HepG2 (cell line): ENCODE measurements around the gene NOXO1. TPM values are rescaled to one million over a fixed set of nuclear protein-coding genes. Genes with fewer than 3 reads are reported as not detected.

Experiments used
- CCAR2 ChIP-seq: fragments of 200-400 bp; formaldehyde crosslinking; optimal IDR thresholded peaks from 2 replicates; pipeline ENCODE3; 2018; ENCODE audit warnings: low read depth, mild to moderate bottlenecking, low read length, moderate library complexity
- NR2F1 ChIP-seq, 2 experiments: fragments of 450-650 bp in 1 of 2; formaldehyde crosslinking in 1 of 2; IDR thresholded peaks; 2 replicates each; pipeline versions ENCODE4 v1.5.0 to v1.6.1; 2016 to 2020; ENCODE audit warnings: mild to moderate bottlenecking in 1 of 2, missing compliant biosample characterization in 1 of 2, missing genetic modification reagents in 1 of 2, moderate library complexity in 1 of 2
- PHF20 ChIP-seq: sonication (generic); formaldehyde crosslinking; IDR thresholded peaks from 2 replicates; pipeline ENCODE4 v1.5.0; 2020; ENCODE audit warnings: mild to moderate bottlenecking, missing genetic modification reagents
- RBM39 ChIP-seq: fragments of 200-400 bp; formaldehyde crosslinking; IDR thresholded peaks from one replicate; pipeline ENCODE4 v1.6.1; 2018; ENCODE audit warnings: antibody characterized with exemption, mild to moderate bottlenecking, low read depth, low read length; ENCODE audit not compliant: poor library complexity, severe bottlenecking
- SMAD3 ChIP-seq: sonication (generic); formaldehyde crosslinking; IDR thresholded peaks from 2 replicates; pipeline ENCODE4 v1.4.0; 2020; ENCODE audit warnings: missing genetic modification reagents
- SMC3 ChIP-seq: IDR thresholded peaks from 2 replicates; pipeline ENCODE4 v1.6.1; 2011; ENCODE audit warnings: low read length, improper control_type of control experiment
- SPEN ChIP-seq: sonication (generic); formaldehyde crosslinking; IDR thresholded peaks from 2 replicates; pipeline ENCODE4 v1.5.1; 2020; ENCODE audit warnings: low read depth, mild to moderate bottlenecking, missing genetic modification reagents
- ZNF224 ChIP-seq: sonication (generic); formaldehyde crosslinking; IDR thresholded peaks from 2 replicates; pipeline ENCODE4 v1.5.0; 2020; ENCODE audit warnings: mild to moderate bottlenecking, missing genetic modification reagents
- ZNF33A ChIP-seq: sonication (generic); formaldehyde crosslinking; IDR thresholded peaks from 2 replicates; pipeline ENCODE4 v1.5.1; 2020; ENCODE audit warnings: missing genetic modification reagents, mild to moderate bottlenecking, moderate library complexity, borderline replicate concordance
- ZNF558 ChIP-seq: sonication (generic); formaldehyde crosslinking; IDR thresholded peaks from 2 replicates; pipeline ENCODE4 v1.9.0; 2022; ENCODE audit warnings: mild to moderate bottlenecking, missing genetic modification reagents, borderline replicate concordance
- ZNF766 ChIP-seq: sonication (generic); formaldehyde crosslinking; IDR thresholded peaks from 2 replicates; pipeline ENCODE4 v1.5.0; 2020; ENCODE audit warnings: missing genetic modification reagents, borderline replicate concordance
- ZNF782 ChIP-seq: sonication (generic); formaldehyde crosslinking; IDR thresholded peaks from 2 replicates; pipeline ENCODE4 v1.4.0; 2020; ENCODE audit warnings: missing genetic modification reagents, mild to moderate bottlenecking, borderline replicate concordance
- polyA plus RNA-seq, 8 experiments: library from polyadenylated mRNA; depleted of rRNA in 3 of 8; stranded (reverse) in 7 of 8; unstranded in 1 of 8; fragments of >200 nt; fragmentation: Illumina TruSeq in 4 of 8; extraction: Trizol in 4 of 8; gene quantifications; 2 replicates each; pipeline versions ENCODE4 v1.2.1 to v1.2.3, GENCODE V29; 2011 to 2016; ENCODE audit warnings: low read depth in 4 of 8, missing spikeins in 1 of 8, mixed read lengths in 1 of 8; ENCODE audit not compliant: insufficient read depth in 1 of 8
- total RNA-seq, 5 experiments: library from RNA; depleted of rRNA; stranded (reverse); fragments of >200 nt; fragmentation: Illumina TruSeq; extraction: Trizol; gene quantifications; 2 replicates each; pipeline ENCODE4 v1.2.3, GENCODE V29; 2016; ENCODE audit warnings: low read depth in 1 of 5
- TF ChIP-seq, protein P1 (sequence below): sonication (generic); formaldehyde crosslinking; IDR thresholded peaks from 2 replicates; pipeline ENCODE4 v1.5.1; 2020; ENCODE audit warnings: missing genetic modification reagents, mild to moderate bottlenecking, borderline replicate concordance
- TF ChIP-seq, protein P2 (sequence below): IDR thresholded peaks from 2 replicates; pipeline ENCODE4 v1.6.1; 2016; ENCODE audit warnings: missing compliant biosample characterization, missing genetic modification reagents, borderline replicate concordance
- TF ChIP-seq, protein P3 (sequence below): sonication (generic); formaldehyde crosslinking; IDR thresholded peaks from 2 replicates; pipeline ENCODE4 v1.8.1; 2022; ENCODE audit warnings: low read depth, mild to moderate bottlenecking, missing genetic modification reagents
- TF ChIP-seq, protein P4 (sequence below): sonication (generic); formaldehyde crosslinking; IDR thresholded peaks from 2 replicates; pipeline ENCODE4 v1.4.0; 2020; ENCODE audit warnings: mild to moderate bottlenecking, missing genetic modification reagents
- TF ChIP-seq, protein P5 (sequence below): sonication (generic); formaldehyde crosslinking; IDR thresholded peaks from 2 replicates; pipeline ENCODE4 v1.4.0; 2020; ENCODE audit warnings: mild to moderate bottlenecking, missing genetic modification reagents
- TF ChIP-seq, protein P6 (sequence below): sonication (generic); formaldehyde crosslinking; IDR thresholded peaks from 2 replicates; pipeline ENCODE4 v1.4.0; 2020; ENCODE audit warnings: missing genetic modification reagents

NOXO1 gene
- total and polyA plus RNA-seq, 2 of the 13 experiments (the other 11 are each of a cell fraction or from before 2014, with no cell fraction given), result 0.69 to 1.4 TPM

DNA sequence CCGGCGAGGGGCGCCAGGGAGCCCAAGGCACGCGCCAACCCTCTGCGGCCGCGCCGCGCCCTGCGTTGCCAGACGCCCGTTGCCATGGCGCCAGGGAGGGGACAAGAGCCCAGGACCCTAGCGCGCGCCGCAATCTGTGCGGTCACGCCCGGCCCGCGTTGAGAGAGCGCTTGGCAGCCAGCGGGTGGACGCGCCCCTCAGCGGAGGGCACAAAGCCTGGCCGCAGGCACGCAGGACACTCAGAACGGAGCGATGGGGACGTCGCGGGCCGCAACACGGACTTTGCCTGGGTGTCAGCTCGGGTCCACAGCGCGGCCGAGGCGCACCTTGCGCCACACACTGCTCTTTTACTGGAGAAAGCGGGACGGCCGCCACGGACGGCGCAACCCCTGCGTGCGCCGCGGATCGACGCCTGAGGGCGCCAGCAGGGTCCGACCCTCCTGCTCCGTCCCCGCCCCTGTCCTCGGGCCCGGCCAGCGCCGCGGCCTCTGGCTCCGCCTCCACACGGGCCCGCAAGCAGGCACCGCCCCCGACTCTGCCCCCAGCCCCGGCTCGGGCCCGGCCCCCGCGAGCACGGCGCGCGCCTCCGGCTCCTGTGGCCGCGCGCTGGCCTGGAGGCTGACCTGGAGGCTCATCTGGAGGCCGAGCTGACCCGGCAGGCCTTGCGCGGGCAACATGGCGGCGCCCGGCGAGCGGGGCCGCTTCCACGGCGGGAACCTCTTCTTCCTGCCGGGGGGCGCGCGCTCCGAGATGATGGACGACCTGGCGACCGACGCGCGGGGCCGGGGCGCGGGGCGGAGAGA is 2.5 kb upstream of the NOXO1 start, which contains the start of gene GFER (continued):
- TF ChIP-seq, protein P1, sequence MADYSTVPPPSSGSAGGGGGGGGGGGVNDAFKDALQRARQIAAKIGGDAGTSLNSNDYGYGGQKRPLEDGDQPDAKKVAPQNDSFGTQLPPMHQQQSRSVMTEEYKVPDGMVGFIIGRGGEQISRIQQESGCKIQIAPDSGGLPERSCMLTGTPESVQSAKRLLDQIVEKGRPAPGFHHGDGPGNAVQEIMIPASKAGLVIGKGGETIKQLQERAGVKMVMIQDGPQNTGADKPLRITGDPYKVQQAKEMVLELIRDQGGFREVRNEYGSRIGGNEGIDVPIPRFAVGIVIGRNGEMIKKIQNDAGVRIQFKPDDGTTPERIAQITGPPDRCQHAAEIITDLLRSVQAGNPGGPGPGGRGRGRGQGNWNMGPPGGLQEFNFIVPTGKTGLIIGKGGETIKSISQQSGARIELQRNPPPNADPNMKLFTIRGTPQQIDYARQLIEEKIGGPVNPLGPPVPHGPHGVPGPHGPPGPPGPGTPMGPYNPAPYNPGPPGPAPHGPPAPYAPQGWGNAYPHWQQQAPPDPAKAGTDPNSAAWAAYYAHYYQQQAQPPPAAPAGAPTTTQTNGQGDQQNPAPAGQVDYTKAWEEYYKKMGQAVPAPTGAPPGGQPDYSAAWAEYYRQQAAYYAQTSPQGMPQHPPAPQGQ, result no peak
- no peak; the same call in 1 of the 2 replicates for TF ChIP-seq ZNF558
- no peak for TF ChIP-seq ZNF224 (CRISPR knock-in tag)
- TF ChIP-seq, protein P2, sequence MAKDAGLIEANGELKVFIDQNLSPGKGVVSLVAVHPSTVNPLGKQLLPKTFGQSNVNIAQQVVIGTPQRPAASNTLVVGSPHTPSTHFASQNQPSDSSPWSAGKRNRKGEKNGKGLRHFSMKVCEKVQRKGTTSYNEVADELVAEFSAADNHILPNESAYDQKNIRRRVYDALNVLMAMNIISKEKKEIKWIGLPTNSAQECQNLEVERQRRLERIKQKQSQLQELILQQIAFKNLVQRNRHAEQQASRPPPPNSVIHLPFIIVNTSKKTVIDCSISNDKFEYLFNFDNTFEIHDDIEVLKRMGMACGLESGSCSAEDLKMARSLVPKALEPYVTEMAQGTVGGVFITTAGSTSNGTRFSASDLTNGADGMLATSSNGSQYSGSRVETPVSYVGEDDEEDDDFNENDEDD (CRISPR knock-in tag), result peak; percentile 16
- TF ChIP-seq, protein P3, sequence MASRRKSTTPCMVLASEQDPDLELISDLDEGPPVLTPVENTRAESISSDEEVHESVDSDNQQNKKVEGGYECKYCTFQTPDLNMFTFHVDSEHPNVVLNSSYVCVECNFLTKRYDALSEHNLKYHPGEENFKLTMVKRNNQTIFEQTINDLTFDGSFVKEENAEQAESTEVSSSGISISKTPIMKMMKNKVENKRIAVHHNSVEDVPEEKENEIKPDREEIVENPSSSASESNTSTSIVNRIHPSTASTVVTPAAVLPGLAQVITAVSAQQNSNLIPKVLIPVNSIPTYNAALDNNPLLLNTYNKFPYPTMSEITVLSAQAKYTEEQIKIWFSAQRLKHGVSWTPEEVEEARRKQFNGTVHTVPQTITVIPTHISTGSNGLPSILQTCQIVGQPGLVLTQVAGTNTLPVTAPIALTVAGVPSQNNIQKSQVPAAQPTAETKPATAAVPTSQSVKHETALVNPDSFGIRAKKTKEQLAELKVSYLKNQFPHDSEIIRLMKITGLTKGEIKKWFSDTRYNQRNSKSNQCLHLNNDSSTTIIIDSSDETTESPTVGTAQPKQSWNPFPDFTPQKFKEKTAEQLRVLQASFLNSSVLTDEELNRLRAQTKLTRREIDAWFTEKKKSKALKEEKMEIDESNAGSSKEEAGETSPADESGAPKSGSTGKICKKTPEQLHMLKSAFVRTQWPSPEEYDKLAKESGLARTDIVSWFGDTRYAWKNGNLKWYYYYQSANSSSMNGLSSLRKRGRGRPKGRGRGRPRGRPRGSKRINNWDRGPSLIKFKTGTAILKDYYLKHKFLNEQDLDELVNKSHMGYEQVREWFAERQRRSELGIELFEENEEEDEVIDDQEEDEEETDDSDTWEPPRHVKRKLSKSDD, result no peak; the same call in 1 of the 2 replicates
- TF ChIP-seq SMAD3, result no peak
- TF ChIP-seq RBM39, result no peak
- no peak for TF ChIP-seq SMC3
- TF ChIP-seq PHF20, result peak; percentile 77
- 0 out of 2 replicates have a peak, but pooled peaks have one; percentile 72 for TF ChIP-seq ZNF33A
- TF ChIP-seq, protein P4, sequence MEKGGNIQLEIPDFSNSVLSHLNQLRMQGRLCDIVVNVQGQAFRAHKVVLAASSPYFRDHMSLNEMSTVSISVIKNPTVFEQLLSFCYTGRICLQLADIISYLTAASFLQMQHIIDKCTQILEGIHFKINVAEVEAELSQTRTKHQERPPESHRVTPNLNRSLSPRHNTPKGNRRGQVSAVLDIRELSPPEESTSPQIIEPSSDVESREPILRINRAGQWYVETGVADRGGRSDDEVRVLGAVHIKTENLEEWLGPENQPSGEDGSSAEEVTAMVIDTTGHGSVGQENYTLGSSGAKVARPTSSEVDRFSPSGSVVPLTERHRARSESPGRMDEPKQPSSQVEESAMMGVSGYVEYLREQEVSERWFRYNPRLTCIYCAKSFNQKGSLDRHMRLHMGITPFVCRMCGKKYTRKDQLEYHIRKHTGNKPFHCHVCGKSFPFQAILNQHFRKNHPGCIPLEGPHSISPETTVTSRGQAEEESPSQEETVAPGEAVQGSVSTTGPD (CRISPR knock-in tag), result no peak
- TF ChIP-seq ZNF782 (CRISPR knock-in tag), result peak; percentile 65; the same call in 1 of the 2 replicates
- TF ChIP-seq, protein P5, sequence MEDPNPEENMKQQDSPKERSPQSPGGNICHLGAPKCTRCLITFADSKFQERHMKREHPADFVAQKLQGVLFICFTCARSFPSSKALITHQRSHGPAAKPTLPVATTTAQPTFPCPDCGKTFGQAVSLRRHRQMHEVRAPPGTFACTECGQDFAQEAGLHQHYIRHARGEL, result no peak
- peak; percentile 47 for TF ChIP-seq SPEN (CRISPR knock-in tag)
- peak; percentile 100 for TF ChIP-seq NR2F1 (CRISPR knock-in tag; IDR thresholded peaks at IDR 0.05)
- TF ChIP-seq ZNF766, result peak; percentile 23; the same call in 1 of the 2 replicates
- peak; percentile 84 for TF ChIP-seq CCAR2
- TF ChIP-seq, protein P6, sequence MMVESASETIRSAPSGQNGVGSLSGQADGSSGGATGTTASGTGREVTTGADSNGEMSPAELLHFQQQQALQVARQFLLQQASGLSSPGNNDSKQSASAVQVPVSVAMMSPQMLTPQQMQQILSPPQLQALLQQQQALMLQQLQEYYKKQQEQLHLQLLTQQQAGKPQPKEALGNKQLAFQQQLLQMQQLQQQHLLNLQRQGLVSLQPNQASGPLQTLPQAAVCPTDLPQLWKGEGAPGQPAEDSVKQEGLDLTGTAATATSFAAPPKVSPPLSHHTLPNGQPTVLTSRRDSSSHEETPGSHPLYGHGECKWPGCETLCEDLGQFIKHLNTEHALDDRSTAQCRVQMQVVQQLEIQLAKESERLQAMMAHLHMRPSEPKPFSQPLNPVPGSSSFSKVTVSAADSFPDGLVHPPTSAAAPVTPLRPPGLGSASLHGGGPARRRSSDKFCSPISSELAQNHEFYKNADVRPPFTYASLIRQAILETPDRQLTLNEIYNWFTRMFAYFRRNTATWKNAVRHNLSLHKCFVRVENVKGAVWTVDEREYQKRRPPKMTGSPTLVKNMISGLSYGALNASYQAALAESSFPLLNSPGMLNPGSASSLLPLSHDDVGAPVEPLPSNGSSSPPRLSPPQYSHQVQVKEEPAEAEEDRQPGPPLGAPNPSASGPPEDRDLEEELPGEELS (CRISPR knock-in tag), result no peak; the same call in 1 of the 2 replicates
